Right renal cortex interstitium (tissue), 3 donors: ENCODE measurements around the gene MUC3A. TPM values are rescaled to one million over a fixed set of nuclear protein-coding genes. Genes with fewer than 3 reads are reported as not detected.
"Not testable (repeated sequence)": the region's sequence is repeated elsewhere in the genome, so short reads cannot be mapped to it uniquely, and the experiment has no call there.

Experiments
- DNase-seq, 3 donors: peaks; one replicate each; pipeline ENCODE4 v3.0.0-alpha.2; 2013; ENCODE audit warnings: low read depth in 3 of 3, low spot score in 2 of 3
- polyA plus RNA-seq, 3 donors: library from polyadenylated mRNA; unstranded; fragments of 120-200 nt; gene quantifications; one replicate each; pipeline ENCODE4 v1.2.1, GENCODE V29; 2013; ENCODE audit not compliant: insufficient read length in 3 of 3

MUC3A gene
- polyA plus RNA-seq, 3 donors, result 0.25 to 0.71 (median 0.43) TPM

GRCh38 chr7:100968650-100969049 is 19.3 kb downstream of the MUC3A start:
- DNase-seq, result no peak

- DNase-seq, result no peak
Observed at GRCh38 chr7:100969066-100969615, 19.8 kb downstream of the MUC3A start, which contains the start of gene MUC12. Gene MUC12, plus strand, starts transcription at chr7:100969565. Its CDS starts 58 bp downstream, at chr7:100969623.

GRCh38 chr7:100971111-100972001 is 22.0 kb downstream of the MUC3A start:
- no peak for DNase-seq

GRCh38 chr7:100972002-100972347 is 22.6 kb downstream of the MUC3A start:
- no peak for DNase-seq

GRCh38 chr7:100974021-100974420 is 24.7 kb downstream of the MUC3A start:
- DNase-seq, result no peak

- DNase-seq, result no peak
Observed at GRCh38 chr7:100975371-100975821, 26.1 kb downstream of the MUC3A start.

- no peak for DNase-seq
Observed at GRCh38 chr7:100978300-100978699, 29.0 kb downstream of the MUC3A start.

GRCh38 chr7:100983451-100984187 is 34.3 kb downstream of the MUC3A start:
- DNase-seq, result no peak

GRCh38 chr7:100984241-100984918 is 35.0 kb downstream of the MUC3A start:
- not testable (repeated sequence) for DNase-seq

- not testable (repeated sequence) for DNase-seq
Observed at GRCh38 chr7:100985033-100985797, 35.9 kb downstream of the MUC3A start.

GRCh38 chr7:100991631-100992030 is 42.3 kb downstream of the MUC3A start:
- no peak for DNase-seq

GRCh38 chr7:100992280-100992679 is 42.9 kb downstream of the MUC3A start:
- not testable (repeated sequence) for DNase-seq

- not testable (repeated sequence) for DNase-seq
Observed at GRCh38 chr7:100994671-100995070, 45.3 kb downstream of the MUC3A start.

GRCh38 chr7:100998530-100998929 is 49.2 kb downstream of the MUC3A start:
- not testable (repeated sequence) for DNase-seq

- not testable (repeated sequence) for DNase-seq
Observed at GRCh38 chr7:100999334-100999733, 50.0 kb downstream of the MUC3A start.

GRCh38 chr7:101000025-101000424 is 50.7 kb downstream of the MUC3A start:
- DNase-seq, result not testable (repeated sequence)

- DNase-seq, result not testable (repeated sequence)
Observed at GRCh38 chr7:101002333-101002732, 53.0 kb downstream of the MUC3A start.

- DNase-seq, result not testable (repeated sequence)
Observed at GRCh38 chr7:101007361-101007760, 58.0 kb downstream of the MUC3A start.

- no peak for DNase-seq
Observed at GRCh38 chr7:101009629-101010028, 60.3 kb downstream of the MUC3A start.

GRCh38 chr7:101012931-101013330 is 63.6 kb downstream of the MUC3A start:
- DNase-seq, result no peak
